Testis (tissue), 3 donors: ENCODE measurements around the gene KLHL10. TPM values are rescaled to one million over a fixed set of nuclear protein-coding genes. Genes with fewer than 3 reads are reported as not detected.

Source experiments
- DNase-seq: peaks from one replicate; pipeline ENCODE4 v3.0.0-alpha.2; 2019
- H3K27ac ChIP-seq, 2 donors: fragments of 200-600 bp; sonication (generic); one replicate each; pipeline ENCODE4 v1.5.1; 2019
- H3K27me3 ChIP-seq: fragments of 200-600 bp; sonication (generic); one replicate; pipeline ENCODE4 v1.5.1; 2019
- H3K36me3 ChIP-seq: fragments of 200-600 bp; sonication (generic); one replicate; pipeline ENCODE4 v1.5.1; 2017; ENCODE audit warnings: low read depth; ENCODE audit errors: missing control alignments
- H3K4me1 ChIP-seq: fragments of 200-600 bp; sonication (generic); one replicate; pipeline ENCODE4 v1.5.1; 2019
- H3K4me3 ChIP-seq, 2 donors: fragments of 200-600 bp; sonication (generic); one replicate each; pipeline ENCODE4 v1.5.1; 2017 to 2019
- H3K9me3 ChIP-seq: fragments of 200-600 bp; sonication (generic); one replicate; pipeline ENCODE4 v1.5.1; 2017
- CTCF ChIP-seq, 3 experiments: fragments of 450-650 bp in 2 of 3; fragments of 200-600 bp in 1 of 3; sonication (generic) in 1 of 3; IDR thresholded peaks; one replicate each; pipeline ENCODE4 v1.5.1; 2016 to 2019; ENCODE audit warnings: antibody characterized with exemption in 3 of 3, mild to moderate bottlenecking in 2 of 3, moderate library complexity in 1 of 3
- POLR2A ChIP-seq: fragments of 450-650 bp; IDR thresholded peaks from one replicate; pipeline ENCODE4 v1.6.1; 2017; ENCODE audit warnings: antibody characterized with exemption, mild to moderate bottlenecking, moderate library complexity
- WGBS, 2 donors: methylation state at CpG; one replicate each; pipeline ENCODE4 v1.1.5; 2018; 5-methylcytosine and 5-hydroxymethylcytosine counted together
- intact Hi-C: fragments of 100-400 bp; cut with DNase I; formaldehyde crosslinking; loops from one replicate; pipeline ENCODE4 v1.15.1; 2023; ENCODE audit warnings: low total_unique reads
- polyA plus RNA-seq: library from polyadenylated mRNA; stranded (reverse); fragments of 350-450 nt; fragmentation: Illumina TruSeq; extraction: RNeasy Lipid Tissue Mini Kit (QIAGEN cat#74804); gene quantifications from one replicate; pipeline ENCODE4 v1.2.3, GENCODE V29; 2014; ENCODE audit warnings: low read depth, low replicate concordance; ENCODE audit not compliant: insufficient read depth
- total RNA-seq, 2 donors: library from RNA; depleted of rRNA; stranded (reverse); fragments of >200 nt; gene quantifications; one replicate each; pipeline ENCODE4 v1.2.3, GENCODE V29; 2016

Gene KLHL10
- total and polyA plus RNA-seq, 3 donors from 2014 or later: 31.8 to 130 (median 76.3) TPM

GRCh38 chr17:41891135-41892020 lies 53.8 kb downstream of the KLHL10 start:
- Histone ChIP-seq H3K27me3 (no peaks in the 10 kb centered on the region), H3K4me1 (peaks cover 8% of the 10 kb centered on the region), H3K36me3 (no peaks in the 10 kb centered on the region), H3K4me3 (no peak overlapping the region), H3K9me3 (no peaks in the 10 kb centered on the region), H3K27ac (no peak overlapping the region)
- no peak for TF ChIP-seq CTCF (IDR thresholded peaks at IDR 0.05)
- no peak for TF ChIP-seq POLR2A
- intact Hi-C loops: no loop called here
- no peak for DNase-seq
- 96% methylated on average over 7 of the region's 7 CpGs for WGBS, 2 donors

GRCh38 chr17:41892021-41892376 lies 54.4 kb downstream of the KLHL10 start:
- no peaks in the 10 kb centered on the region for H3K27me3 ChIP-seq
- H3K27ac ChIP-seq: no peak overlapping the region
- no peaks in the 10 kb centered on the region for H3K9me3 ChIP-seq
- TF ChIP-seq CTCF (IDR thresholded peaks at IDR 0.05): no peak
- TF ChIP-seq POLR2A: no peak
- H3K36me3 ChIP-seq: no peaks in the 10 kb centered on the region
- no peak for DNase-seq
- H3K4me1 ChIP-seq: peaks cover 8% of the 10 kb centered on the region
- no peak overlapping the region for H3K4me3 ChIP-seq
- 97 to 100% methylated on average over 4 of the region's 4 CpGs for WGBS, 2 donors
- intact Hi-C loops: no loop called here

GRCh38 chr17:41893384-41893783 lies 55.8 kb downstream of the KLHL10 start:
- WGBS, 2 donors: 89 to 94% methylated on average over 3 of the region's 3 CpGs
- Histone ChIP-seq H3K27me3 (no peaks in the 10 kb centered on the region), H3K9me3 (no peaks in the 10 kb centered on the region), H3K4me1 (peaks cover 8% of the 10 kb centered on the region), H3K27ac (no peak overlapping the region), H3K36me3 (peaks cover 4% of the 10 kb centered on the region), H3K4me3 (no peak overlapping the region)
- no peak for DNase-seq
- TF ChIP-seq POLR2A (no peak), CTCF (IDR thresholded peaks at IDR 0.05) (no peak)
- intact Hi-C loops: no loop called here

- intact Hi-C loops: no loop called here
- no peak for DNase-seq
- H3K36me3 ChIP-seq: peaks cover 4% of the 10 kb centered on the region
- no peak overlapping the region for H3K4me3 ChIP-seq
- peak overlapping the region in 1 of 2 donors; percentile 44 for H3K27ac ChIP-seq
- TF ChIP-seq POLR2A (no peak), CTCF (IDR thresholded peaks at IDR 0.05) (no peak)
- WGBS, 2 donors: 73% methylated on average over 6 to 7 of the region's 7 CpGs
- no peaks in the 10 kb centered on the region for H3K9me3 ChIP-seq
- peaks cover 8% of the 10 kb centered on the region for H3K4me1 ChIP-seq
- no peaks in the 10 kb centered on the region for H3K27me3 ChIP-seq
These were observed 57.2 kb downstream of the KLHL10 start for GRCh38 chr17:41894791-41895331.
